GM15510 (cell line): ENCODE results near the gene NCOA1.

ENCODE experiments used
- POLR2A ChIP-seq: IDR thresholded peaks from 3 replicates; pipeline ENCODE4 v1.6.1; 2011; ENCODE audit warnings: borderline replicate concordance; ENCODE audit not compliant: insufficient read length; ENCODE audit errors: extremely low read depth

The NCOA1 gene

DNA sequence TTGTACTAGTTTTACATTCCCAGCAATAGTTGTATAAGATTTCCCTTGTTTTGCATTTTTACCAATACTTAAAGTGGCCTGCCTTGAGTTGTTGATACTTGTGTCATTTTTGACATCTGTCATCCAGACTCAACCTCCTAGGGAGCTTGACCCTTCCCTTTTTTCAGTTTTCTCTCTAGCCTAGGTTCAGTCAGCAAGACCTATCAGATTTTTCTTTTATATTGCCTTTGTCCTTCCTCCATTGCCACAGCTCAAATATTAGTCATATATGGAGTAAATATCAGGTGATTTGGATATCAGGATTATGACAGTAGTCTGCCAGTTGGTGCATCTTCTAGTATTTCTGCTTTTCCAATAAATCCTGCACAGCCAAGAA is 315.6 kb downstream of the NCOA1 start:
- TF ChIP-seq POLR2A: no peak

- no peak for TF ChIP-seq POLR2A
These were observed 318.4 kb downstream of the NCOA1 start for GRCh38 chr2:24809316-24810007.

DNA sequence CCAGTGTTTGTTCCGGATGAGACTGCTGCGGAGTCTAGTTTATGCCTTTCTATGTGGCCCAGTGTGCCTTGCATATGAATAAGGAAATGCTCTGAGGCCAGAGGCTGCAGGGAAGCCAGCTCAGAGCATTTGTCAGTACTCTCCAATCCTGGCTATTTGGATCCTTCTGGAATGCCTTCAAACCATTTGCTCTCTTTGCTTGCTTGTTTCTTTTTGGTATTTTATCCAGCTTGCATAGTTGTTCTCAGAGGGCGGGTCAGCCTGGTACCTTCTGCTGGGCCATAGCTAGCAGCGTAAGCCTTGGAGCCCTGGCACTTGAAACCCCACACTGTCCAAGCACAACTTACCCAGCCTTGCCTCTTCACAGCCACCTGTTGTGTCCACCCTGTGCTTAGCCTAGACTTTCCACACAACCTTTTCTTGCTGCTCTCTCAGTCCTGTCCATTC is 322.7 kb downstream of the NCOA1 start:
- no peak for TF ChIP-seq POLR2A

DNA sequence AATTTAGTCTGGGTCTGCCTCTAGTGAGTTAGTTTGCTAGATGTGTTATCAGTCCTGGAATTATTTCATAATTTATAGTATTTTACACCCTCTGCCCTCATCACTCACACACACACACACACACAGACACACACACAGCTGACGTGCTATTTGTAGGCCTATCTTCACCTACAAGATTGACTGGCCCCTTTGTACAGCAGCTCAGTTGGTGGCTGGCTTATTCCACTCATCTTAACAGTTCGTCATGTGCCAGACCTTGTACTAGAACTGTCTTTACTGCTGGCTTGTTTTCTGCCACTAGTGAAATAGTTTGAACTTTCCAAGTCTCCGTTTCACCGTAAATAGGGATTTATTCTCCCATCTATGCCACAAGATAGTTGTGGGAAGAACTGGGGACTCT is 323.5 kb downstream of the NCOA1 start:
- no peak for TF ChIP-seq POLR2A

- TF ChIP-seq POLR2A: no peak
These were observed 324.1 kb downstream of the NCOA1 start for GRCh38 chr2:24815171-24815570.

DNA sequence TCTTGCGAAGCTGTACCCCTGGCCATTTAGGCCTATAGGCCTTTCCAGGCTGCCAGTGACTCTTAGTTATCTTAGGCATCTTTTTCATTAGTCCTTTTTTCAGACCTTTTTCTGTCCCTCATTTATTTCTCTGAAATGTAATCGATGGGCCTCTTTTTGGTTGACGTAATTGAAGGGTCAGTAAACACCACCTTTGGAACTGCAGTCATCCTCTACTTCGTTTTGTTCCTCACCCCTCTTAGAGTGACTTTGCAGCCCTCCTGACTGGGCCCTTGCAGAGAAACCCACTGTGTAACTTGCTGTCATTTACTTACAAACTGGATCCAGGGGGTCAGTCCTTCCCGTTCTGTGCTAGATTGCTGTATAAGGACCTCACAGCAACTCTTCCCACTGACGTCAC is 325.4 kb downstream of the NCOA1 start:
- TF ChIP-seq POLR2A: no peak

GRCh38 chr2:24816884-24817283 is 325.8 kb downstream of the NCOA1 start:
- no peak for TF ChIP-seq POLR2A

DNA sequence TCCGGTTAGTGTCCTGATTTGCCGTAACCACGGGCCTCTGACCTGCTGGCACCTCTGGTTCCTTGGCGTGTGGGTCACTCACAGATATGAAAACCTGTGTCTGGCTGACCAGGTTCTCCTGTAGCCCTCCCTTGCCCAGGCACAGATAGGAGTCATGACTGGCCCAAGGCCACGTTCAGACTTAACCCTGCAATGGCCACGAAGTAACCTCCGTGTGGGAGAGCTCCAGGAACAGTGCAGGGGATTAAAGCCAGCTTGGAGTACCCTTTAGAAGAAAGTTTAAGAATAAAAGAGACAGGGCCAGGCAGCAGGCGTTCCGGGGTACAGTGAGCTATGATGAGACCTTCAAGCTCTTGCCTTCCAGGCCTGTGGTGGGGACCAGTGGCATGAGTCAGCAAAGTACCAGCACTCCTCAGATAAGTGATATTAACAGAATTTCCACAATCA is 327.7 kb downstream of the NCOA1 start:
- TF ChIP-seq POLR2A: no peak

GRCh38 chr2:24819442-24820174 is 328.6 kb downstream of the NCOA1 start:
- no peak for TF ChIP-seq POLR2A

GRCh38 chr2:24820175-24820513 is 329.1 kb downstream of the NCOA1 start:
- TF ChIP-seq POLR2A: no peak
